NCI-H526 treated with DMSO at 0.1 percent for 48 hours (cell line): ENCODE results near the gene ZNF200.
"Not testable (repeated sequence)": the region's sequence is repeated elsewhere in the genome, so short reads cannot be mapped to it uniquely, and the experiment has no call there.

Experiments
- DNase-seq: peaks from one replicate; lab custom pipeline; 2025; lab: John Stamatoyannopoulos, UW

The ZNF200 gene

GRCh38 chr16:3252967-3253366 is 18.0 kb upstream of the ZNF200 start:
- no peak for DNase-seq

- no peak for DNase-seq
These were observed 14.5 kb upstream of the ZNF200 start for GRCh38 chr16:3249451-3249850.

- DNase-seq, result no peak
These were observed 14.1 kb upstream of the ZNF200 start for GRCh38 chr16:3249020-3249419.

GRCh38 chr16:3248596-3248995 is 13.6 kb upstream of the ZNF200 start:
- DNase-seq, result no peak

GRCh38 chr16:3246876-3247275 is 11.9 kb upstream of the ZNF200 start:
- DNase-seq, result no peak

GRCh38 chr16:3246002-3246401 is 11.0 kb upstream of the ZNF200 start:
- DNase-seq, result no peak

GRCh38 chr16:3243882-3244281 is 8.9 kb upstream of the ZNF200 start:
- no peak for DNase-seq

GRCh38 chr16:3242709-3243108 is 7.8 kb upstream of the ZNF200 start:
- DNase-seq, result no peak

- no peak for DNase-seq
These were observed 6.8 kb upstream of the ZNF200 start for GRCh38 chr16:3241761-3242160.

- peak; percentile 41 for DNase-seq
These were observed 1.1 kb upstream of the ZNF200 start for GRCh38 chr16:3235856-3236669.

- DNase-seq, result no peak
These were observed 458 bp downstream of the ZNF200 start for GRCh38 chr16:3234543-3234856.

- DNase-seq, result no peak
These were observed 10.9 kb downstream of the ZNF200 start for GRCh38 chr16:3223913-3224515.

GRCh38 chr16:3220839-3221238 is 14.1 kb downstream of the ZNF200 start:
- DNase-seq, result no peak

GRCh38 chr16:3216263-3216640 is 18.7 kb downstream of the ZNF200 start:
- no peak for DNase-seq

GRCh38 chr16:3215601-3216262 is 19.2 kb downstream of the ZNF200 start:
- no peak for DNase-seq

- no peak for DNase-seq
These were observed 19.9 kb downstream of the ZNF200 start for GRCh38 chr16:3214904-3215600.

- no peak for DNase-seq
These were observed 22.4 kb downstream of the ZNF200 start for GRCh38 chr16:3212567-3212966.

GRCh38 chr16:3212006-3212405 is 23.0 kb downstream of the ZNF200 start:
- DNase-seq, result no peak

- DNase-seq, result no peak
These were observed 27.6 kb downstream of the ZNF200 start for GRCh38 chr16:3207086-3207953.

GRCh38 chr16:3205939-3206338 is 29.0 kb downstream of the ZNF200 start:
- not testable (repeated sequence) for DNase-seq

- DNase-seq, result no peak
These were observed 31.9 kb downstream of the ZNF200 start for GRCh38 chr16:3202903-3203539.
